Progenitor cell of endocrine pancreas (in vitro differentiated cells): Measurements from ENCODE around the gene DEFB112. TPM values are rescaled to one million over a fixed set of nuclear protein-coding genes. Genes with fewer than 3 reads are reported as not detected.

Experiments
- DNase-seq: peaks from one replicate; pipeline ENCODE4 v3.0.0; 2021; ENCODE audit warnings: low spot score; ENCODE audit not compliant: unreplicated experiment
- H3K27ac Mint-ChIP-seq: 2 replicates; pipeline ENCODE4 v1.8.0; 2021; ENCODE audit warnings: mild to moderate bottlenecking, moderate library complexity, mixed read lengths
- H3K27me3 Mint-ChIP-seq: 2 replicates; pipeline ENCODE4 v1.8.0; 2021; ENCODE audit warnings: mixed read lengths
- H3K36me3 Mint-ChIP-seq: 2 replicates; pipeline ENCODE4 v1.8.0; 2022; ENCODE audit warnings: mixed read lengths; ENCODE audit not compliant: insufficient read depth
- H3K4me1 Mint-ChIP-seq: 2 replicates; pipeline ENCODE4 v1.8.0; 2021; ENCODE audit warnings: low read depth, mixed read lengths
- H3K4me3 Mint-ChIP-seq: 2 replicates; pipeline ENCODE4 v1.8.0; 2021; ENCODE audit warnings: low read depth, mild to moderate bottlenecking, moderate library complexity, mixed read lengths
- H3K9me3 Mint-ChIP-seq: 2 replicates; pipeline ENCODE4 v1.8.0; 2021; ENCODE audit warnings: low read depth, mixed read lengths
- total RNA-seq: library from RNA; stranded (reverse); gene quantifications from 2 replicates; pipeline ENCODE4 v1.2.1, GENCODE V29; 2021
- TF ChIP-seq, protein P1 (sequence below): fragments of 200-600 bp; sonication (generic); IDR thresholded peaks from one replicate; pipeline ENCODE4 v1.5.0; 2021; ENCODE audit warnings: antibody characterized with exemption, mild to moderate bottlenecking; ENCODE audit not compliant: unreplicated experiment

DEFB112 gene
- total RNA-seq, 1 donor from 2014 or later, result not detected

DNA sequence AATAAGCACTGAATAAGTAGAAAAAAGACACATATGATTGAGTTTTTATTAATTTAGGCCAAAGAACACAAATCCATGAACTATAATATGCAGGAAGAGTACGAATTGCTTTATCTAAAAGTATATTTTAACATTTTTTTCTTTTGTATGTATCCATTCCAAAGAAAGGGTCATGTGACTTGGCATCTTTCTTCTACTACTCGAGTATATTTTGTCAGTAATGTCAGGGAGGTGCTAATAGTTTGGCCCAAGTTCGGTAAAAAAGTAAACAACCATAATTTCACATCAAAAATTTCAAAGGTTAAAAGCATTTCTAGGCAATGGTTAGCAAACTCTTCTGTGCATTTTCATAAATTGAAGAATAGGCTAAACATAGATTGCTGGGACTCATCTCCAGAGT is 46.6 kb downstream of the DEFB112 start:
- DNase-seq, result no peak
- Mint-ChIP-seq H3K4me1 (no peaks in the 10 kb centered on the region), H3K4me3 (no peak overlapping the region)

DNA sequence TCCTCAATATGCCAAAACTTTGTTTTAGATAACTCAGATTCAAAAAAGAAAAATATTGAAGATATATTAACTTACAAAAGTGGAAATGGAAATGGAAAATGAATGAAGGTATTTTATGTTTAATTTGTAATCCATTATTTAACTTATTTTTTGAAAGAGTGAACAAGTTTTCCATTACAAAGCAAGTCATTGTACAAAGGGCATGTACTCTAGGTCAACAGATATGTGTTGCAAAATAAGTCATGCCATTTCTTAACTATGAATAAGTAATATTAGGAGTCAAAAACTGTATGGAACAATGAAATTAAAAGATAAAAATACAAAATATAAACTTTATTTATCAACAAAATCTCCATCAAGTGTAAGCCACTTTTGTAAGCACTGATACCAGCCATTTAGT is 54.5 kb downstream of the DEFB112 start:
- TF ChIP-seq, protein P1, sequence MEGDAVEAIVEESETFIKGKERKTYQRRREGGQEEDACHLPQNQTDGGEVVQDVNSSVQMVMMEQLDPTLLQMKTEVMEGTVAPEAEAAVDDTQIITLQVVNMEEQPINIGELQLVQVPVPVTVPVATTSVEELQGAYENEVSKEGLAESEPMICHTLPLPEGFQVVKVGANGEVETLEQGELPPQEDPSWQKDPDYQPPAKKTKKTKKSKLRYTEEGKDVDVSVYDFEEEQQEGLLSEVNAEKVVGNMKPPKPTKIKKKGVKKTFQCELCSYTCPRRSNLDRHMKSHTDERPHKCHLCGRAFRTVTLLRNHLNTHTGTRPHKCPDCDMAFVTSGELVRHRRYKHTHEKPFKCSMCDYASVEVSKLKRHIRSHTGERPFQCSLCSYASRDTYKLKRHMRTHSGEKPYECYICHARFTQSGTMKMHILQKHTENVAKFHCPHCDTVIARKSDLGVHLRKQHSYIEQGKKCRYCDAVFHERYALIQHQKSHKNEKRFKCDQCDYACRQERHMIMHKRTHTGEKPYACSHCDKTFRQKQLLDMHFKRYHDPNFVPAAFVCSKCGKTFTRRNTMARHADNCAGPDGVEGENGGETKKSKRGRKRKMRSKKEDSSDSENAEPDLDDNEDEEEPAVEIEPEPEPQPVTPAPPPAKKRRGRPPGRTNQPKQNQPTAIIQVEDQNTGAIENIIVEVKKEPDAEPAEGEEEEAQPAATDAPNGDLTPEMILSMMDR, result no peak
- Mint-ChIP-seq H3K27ac (no peak overlapping the region), H3K4me3 (no peak overlapping the region), H3K9me3 (no peaks in the 10 kb centered on the region), H3K4me1 (no peaks in the 10 kb centered on the region), H3K27me3 (no peaks in the 10 kb centered on the region), H3K36me3 (no peaks in the 10 kb centered on the region)
- DNase-seq, result no peak

More for the DNA sequence above, 46.6 kb downstream of the DEFB112 start:
- TF ChIP-seq, protein P1, result no peak
- Mint-ChIP-seq H3K27ac (no peak overlapping the region), H3K9me3 (no peaks in the 10 kb centered on the region), H3K27me3 (no peaks in the 10 kb centered on the region), H3K36me3 (no peaks in the 10 kb centered on the region)

Other genes starting within 250 kb of the DEFB112 start
- not detected in 2 replicates for gene CRISP1, start 183.4 kb downstream of the DEFB112 start, total RNA-seq
- not detected in 2 replicates for gene DEFB114, start 85.8 kb downstream of the DEFB112 start, total RNA-seq
- not detected in 2 replicates for gene DEFB113, start 80.3 kb downstream of the DEFB112 start, total RNA-seq
- not detected in 2 replicates for gene DEFB110, start 27.9 kb downstream of the DEFB112 start, total RNA-seq